ENCODE results near the gene CCDC7. TPM values are rescaled to one million over a fixed set of nuclear protein-coding genes. Genes with fewer than 3 reads are reported as not detected.
"Not testable (repeated sequence)": the region's sequence is repeated elsewhere in the genome, so short reads cannot be mapped to it uniquely, and the experiment has no call there.

Gene CCDC7
- polyA plus RNA-seq, 4 donors, result 4.4 to 7.3 (median 6.2) TPM

DNA sequence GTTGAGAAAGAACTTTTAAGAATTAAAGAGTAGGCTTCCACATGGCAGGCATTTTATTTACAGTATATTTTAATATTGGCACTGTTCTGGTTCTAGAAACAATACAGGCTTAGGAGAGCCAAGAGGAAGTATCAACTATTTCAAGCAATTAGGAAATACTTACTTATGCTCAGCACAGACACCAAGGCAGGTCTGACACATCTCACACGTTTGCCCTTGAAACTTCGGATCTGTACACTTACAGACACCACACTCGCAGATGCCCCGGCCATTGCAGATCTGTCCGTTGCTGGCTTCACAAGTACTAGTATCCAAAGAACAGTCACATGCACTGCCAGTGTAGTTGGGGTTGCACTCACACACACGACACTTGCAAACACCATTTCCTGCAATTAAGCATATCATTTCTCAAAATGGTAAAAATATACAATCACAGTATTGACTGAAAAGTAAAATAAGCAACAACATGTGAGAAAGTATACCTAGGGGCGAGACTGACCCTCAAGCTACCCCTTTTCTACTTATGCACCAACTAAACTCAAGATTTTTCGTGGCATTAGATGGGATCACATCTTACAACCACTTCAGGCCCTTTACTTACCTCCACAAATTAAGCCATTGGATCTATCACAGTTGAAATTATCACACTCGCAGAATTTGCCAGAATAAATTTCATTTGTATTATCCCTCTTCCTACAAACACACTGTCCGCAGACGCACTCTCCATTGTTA, 465.5 kb downstream of the CCDC7 start:
- no peak for DNase-seq (ENCODE audit: low read depth in 4 of 4, low spot score in 3 of 4)

- not testable (repeated sequence) for DNase-seq (ENCODE audit: low read depth in 4 of 4, low spot score in 3 of 4)
These were observed 471.9 kb downstream of the CCDC7 start for GRCh38 chr10:32917817-32918216.

DNA sequence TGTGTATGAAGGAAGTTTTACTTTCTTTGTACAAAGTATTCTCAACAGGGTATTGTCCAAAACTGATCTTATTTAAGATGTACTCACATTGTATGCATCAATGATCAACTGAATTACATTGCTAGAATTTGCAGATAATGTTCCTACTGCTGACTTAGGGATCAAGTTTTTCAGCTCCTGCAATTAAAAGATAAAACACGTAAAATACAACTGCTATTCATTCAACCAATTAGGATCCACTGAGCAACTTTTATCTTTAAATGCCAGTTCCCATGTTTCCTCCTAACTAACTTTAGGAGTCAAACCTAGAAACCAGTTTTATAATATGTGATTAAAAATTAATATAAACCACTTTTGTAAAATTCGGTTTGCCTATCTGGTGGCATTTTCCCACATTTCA, 476.2 kb downstream of the CCDC7 start:
- DNase-seq (ENCODE audit: low read depth in 4 of 4, low spot score in 3 of 4), result no peak

GRCh38 chr10:32923134-32923533, 477.2 kb downstream of the CCDC7 start:
- no peak for DNase-seq (ENCODE audit: low read depth in 4 of 4, low spot score in 3 of 4)

DNA sequence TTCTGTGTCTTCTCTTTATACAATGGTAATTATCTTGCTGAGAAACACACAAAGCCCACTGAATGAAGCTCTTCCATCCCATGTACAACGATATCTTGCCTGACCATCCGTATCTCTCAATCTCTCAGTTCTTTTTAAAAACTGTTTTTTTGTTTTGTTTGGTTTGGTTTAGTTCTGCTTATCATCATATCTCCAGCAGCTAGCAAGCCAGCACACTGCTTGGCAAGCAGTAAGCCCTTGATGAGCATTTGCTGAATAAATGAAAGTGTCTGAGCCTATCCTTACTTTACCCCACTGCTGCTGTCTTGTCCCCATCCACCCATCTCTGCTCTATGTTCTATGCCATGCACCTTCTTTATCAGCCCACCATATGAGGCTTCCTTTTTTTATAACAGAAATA, 477.9 kb downstream of the CCDC7 start:
- DNase-seq (ENCODE audit: low read depth in 4 of 4, low spot score in 3 of 4), result no peak

Other genes starting within 250 kb of the CCDC7 start
- 10 to 100 TPM; 63.3 to 74.5 (median 68.6) TPM for gene EPC1, start 99.0 kb upstream of the CCDC7 start, polyA plus RNA-seq (ENCODE audit: insufficient read length in 4 of 4)